Urothelium cell line (cell line): Measurements from ENCODE around the gene GRID2.
A peak's percentile ranks its signal among the peaks of the same experiment; 100 is the strongest.
"Not testable (repeated sequence)": the region's sequence is repeated elsewhere in the genome, so short reads cannot be mapped to it uniquely, and the experiment has no call there.

Experiments used
- DNase-seq: peaks from one replicate; pipeline ENCODE4 v3.0.0; 2011; ENCODE audit warnings: low spot score, mixed read lengths
- FAIRE-seq: peaks from 2 replicates; lab custom pipeline; 2011; peaks lifted over from hg19 to GRCh38; lab: Jason Lieb, UNC

The GRID2 gene

GRCh38 chr4:93605163-93605562 is 1301.4 kb downstream of the GRID2 start:
- DNase-seq (no peak), FAIRE-seq (no peak)

GRCh38 chr4:93617606-93618005 is 1313.8 kb downstream of the GRID2 start:
- FAIRE-seq, result no peak
- no peak for DNase-seq

- FAIRE-seq, result no peak
- DNase-seq, result no peak
Measured at GRCh38 chr4:93633721-93634120, 1330.0 kb downstream of the GRID2 start.

GRCh38 chr4:93635943-93636342 is 1332.2 kb downstream of the GRID2 start:
- FAIRE-seq (no peak), DNase-seq (no peak)

GRCh38 chr4:93645120-93645519 is 1341.4 kb downstream of the GRID2 start:
- no peak for FAIRE-seq

GRCh38 chr4:93646233-93646930 is 1342.6 kb downstream of the GRID2 start:
- DNase-seq, result no peak
- no peak for FAIRE-seq

More at GRCh38 chr4:93645120-93645519, 1341.4 kb downstream of the GRID2 start:
- no peak for DNase-seq

- FAIRE-seq, result no peak
- no peak for DNase-seq
Measured at GRCh38 chr4:93648258-93648657, 1344.5 kb downstream of the GRID2 start.

- FAIRE-seq (no peak), DNase-seq (no peak)
Measured at GRCh38 chr4:93649828-93650227, 1346.1 kb downstream of the GRID2 start.

GRCh38 chr4:93654211-93654610 is 1350.4 kb downstream of the GRID2 start:
- DNase-seq (no peak), FAIRE-seq (no peak)

GRCh38 chr4:93657527-93657926 is 1353.8 kb downstream of the GRID2 start:
- no peak for FAIRE-seq
- DNase-seq, result no peak

GRCh38 chr4:93658443-93658842 is 1354.7 kb downstream of the GRID2 start:
- FAIRE-seq, result no peak
- peak; percentile 22 for DNase-seq

- peak; percentile 17 for DNase-seq
- FAIRE-seq, result no peak
Measured at GRCh38 chr4:93659629-93660028, 1355.9 kb downstream of the GRID2 start.

GRCh38 chr4:93660036-93660435 is 1356.3 kb downstream of the GRID2 start:
- FAIRE-seq (no peak), DNase-seq (no peak)

- DNase-seq (no peak), FAIRE-seq (no peak)
Measured at GRCh38 chr4:93670434-93670833, 1366.7 kb downstream of the GRID2 start.

- no peak for FAIRE-seq
Measured at GRCh38 chr4:93671093-93671492, 1367.3 kb downstream of the GRID2 start.

GRCh38 chr4:93676937-93677336 is 1373.2 kb downstream of the GRID2 start:
- FAIRE-seq, DNase-seq: not testable (repeated sequence)

More at GRCh38 chr4:93671093-93671492, 1367.3 kb downstream of the GRID2 start:
- no peak for DNase-seq

GRCh38 chr4:93684571-93684970 is 1380.8 kb downstream of the GRID2 start:
- FAIRE-seq, result no peak

GRCh38 chr4:93687304-93687703 is 1383.5 kb downstream of the GRID2 start:
- FAIRE-seq, result no peak
- DNase-seq, result no peak

More at GRCh38 chr4:93684571-93684970, 1380.8 kb downstream of the GRID2 start:
- no peak for DNase-seq

- FAIRE-seq, result no peak
- no peak for DNase-seq
Measured at GRCh38 chr4:93688978-93689377, 1385.2 kb downstream of the GRID2 start.

GRCh38 chr4:93693141-93693540 is 1389.4 kb downstream of the GRID2 start:
- FAIRE-seq, result no peak
- no peak for DNase-seq

- no peak for FAIRE-seq
- no peak for DNase-seq
Measured at GRCh38 chr4:93698686-93699085, 1394.9 kb downstream of the GRID2 start.

GRCh38 chr4:93700571-93700970 is 1396.8 kb downstream of the GRID2 start:
- FAIRE-seq (no peak), DNase-seq (no peak)
